ENCODE data around the gene RPS19.
"Not testable (repeated sequence)": the region's sequence is repeated elsewhere in the genome, so short reads cannot be mapped to it uniquely, and the experiment has no call there.

Gene RPS19

DNA sequence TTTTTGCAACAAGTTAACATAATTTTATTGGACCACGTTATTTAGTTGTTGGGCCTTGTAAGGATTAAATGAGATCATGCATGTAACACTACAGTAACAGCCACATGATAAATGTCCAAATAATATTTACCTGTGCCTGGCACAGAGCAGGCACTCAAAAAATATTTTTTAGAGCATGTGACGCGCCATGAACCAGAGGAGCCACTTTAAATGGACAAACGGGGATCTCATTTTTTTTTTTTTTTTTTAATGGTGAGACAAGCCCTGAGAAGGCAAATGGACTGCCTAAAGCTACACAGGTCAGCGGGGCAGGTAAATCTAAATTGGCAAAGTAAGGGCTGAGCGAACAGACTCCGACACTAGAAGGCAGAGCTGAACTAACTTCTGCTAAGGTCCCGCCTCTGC is 840 bp upstream of the RPS19 start:
- DNase-seq (ENCODE audit: low read depth in 4 of 4, low spot score in 1 of 4), result no peak

DNA sequence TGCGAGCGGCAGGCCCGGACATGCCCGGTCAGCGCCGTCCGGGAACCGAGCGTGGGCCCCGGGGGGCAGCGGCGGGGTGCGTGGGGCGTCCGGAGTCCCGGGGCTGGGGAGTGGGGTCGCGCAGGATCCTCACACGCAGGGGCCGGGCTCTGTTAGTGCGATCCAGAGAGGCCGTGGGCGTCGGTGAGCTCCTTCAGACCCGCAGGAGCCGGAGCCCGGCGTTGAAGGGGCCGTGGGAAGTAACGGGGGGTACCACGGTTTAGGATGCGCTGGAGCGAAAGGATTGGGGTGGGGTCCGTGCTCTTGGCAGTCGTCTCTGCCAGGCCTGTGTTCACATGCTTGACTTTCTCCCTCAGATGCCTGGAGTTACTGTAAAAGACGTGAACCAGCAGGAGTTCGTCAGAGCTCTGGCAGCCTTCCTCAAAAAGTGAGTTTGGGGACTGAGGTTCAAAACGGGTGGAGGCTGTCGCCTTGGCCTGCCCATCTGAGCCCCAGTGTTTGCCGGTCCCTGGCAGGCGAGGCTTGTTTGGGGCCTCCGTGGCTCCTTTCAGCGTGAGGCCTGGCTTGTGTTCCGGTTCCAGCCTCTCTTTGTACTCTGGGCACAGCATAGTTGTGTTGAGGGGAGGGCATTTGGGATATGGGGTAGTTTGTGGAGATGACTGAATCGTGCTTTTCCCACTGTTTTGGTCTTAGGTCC is 512 bp downstream of the RPS19 start:
- DNase-seq (ENCODE audit: low read depth in 4 of 4, low spot score in 1 of 4), result no peak

DNA sequence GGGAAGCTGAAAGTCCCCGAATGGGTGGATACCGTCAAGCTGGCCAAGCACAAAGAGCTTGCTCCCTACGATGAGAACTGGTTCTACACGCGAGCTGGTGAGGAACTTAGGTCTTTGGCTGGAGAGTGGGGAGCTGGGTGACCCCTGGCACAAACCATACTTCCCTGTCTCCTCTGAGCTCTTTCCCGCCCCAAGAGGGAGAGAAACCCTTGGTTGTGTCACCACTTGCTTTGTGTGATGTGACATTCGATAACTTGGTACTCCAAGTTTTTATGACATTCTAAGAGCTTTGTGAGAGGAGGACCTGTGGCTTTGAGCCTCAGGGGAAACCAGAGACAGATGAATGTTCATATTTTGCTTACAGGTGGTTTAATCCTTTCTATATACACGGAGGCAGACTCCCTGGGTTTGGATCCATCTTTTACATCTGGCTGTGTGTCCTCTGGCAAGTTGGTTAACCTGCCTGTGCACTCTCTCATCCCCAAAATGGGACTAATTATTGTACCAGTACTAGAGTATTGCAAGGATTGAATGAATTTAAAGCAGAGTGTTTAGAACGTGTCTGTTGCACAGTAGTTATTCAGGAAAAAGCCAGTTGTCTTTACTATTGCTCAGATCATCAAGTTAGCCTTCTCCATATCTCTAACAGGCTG is 1.2 kb downstream of the RPS19 start:
- DNase-seq (ENCODE audit: low read depth in 4 of 4, low spot score in 1 of 4), result no peak

DNA sequence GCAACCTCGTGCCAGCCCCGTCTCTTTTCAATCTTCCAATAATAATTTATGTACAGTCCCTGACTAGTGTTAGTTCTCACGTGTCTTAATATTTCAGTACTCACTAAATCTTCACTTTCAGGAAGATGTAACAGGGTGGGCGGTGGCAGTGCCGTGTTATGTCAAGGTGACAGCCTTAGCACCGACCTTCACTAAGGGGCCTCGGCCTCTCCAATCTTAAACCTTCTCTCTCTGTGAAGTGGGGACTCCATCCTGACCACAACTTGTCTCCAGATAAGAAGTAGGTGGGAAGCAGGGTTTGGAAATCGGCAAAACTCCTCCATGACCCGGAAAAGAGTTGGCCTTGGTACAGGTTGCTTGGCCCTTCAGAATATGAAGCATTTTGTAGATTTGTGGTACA is 1.8 kb downstream of the RPS19 start:
- no peak for DNase-seq (ENCODE audit: low read depth in 4 of 4, low spot score in 1 of 4)

DNA sequence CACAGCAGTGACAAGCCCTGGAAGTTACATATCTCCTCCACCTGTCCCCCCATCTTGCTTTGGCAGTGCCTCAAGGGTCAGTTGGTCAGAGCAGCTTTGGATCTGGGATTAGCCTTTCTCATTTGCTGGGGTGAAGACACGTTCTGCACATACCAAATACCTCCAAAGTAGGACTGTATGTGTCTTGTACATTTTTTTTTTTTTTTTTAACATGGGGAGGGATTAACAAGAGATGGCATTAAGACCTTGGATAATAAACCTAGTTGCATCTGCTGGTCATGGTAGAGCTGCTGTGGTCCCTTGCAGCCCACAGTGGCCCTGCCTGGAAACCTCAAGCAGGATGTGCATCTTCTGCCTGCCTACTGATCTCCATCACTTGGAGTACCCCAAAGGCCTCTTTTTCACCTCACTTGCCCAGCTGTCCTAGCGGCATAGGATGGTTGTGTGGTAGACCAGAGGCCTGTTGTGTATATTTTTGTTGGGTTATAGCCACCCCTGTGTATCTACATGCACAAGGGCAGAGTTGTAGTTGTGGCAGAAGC is 2.5 kb downstream of the RPS19 start:
- DNase-seq (ENCODE audit: low read depth in 4 of 4, low spot score in 1 of 4), result no peak

DNA sequence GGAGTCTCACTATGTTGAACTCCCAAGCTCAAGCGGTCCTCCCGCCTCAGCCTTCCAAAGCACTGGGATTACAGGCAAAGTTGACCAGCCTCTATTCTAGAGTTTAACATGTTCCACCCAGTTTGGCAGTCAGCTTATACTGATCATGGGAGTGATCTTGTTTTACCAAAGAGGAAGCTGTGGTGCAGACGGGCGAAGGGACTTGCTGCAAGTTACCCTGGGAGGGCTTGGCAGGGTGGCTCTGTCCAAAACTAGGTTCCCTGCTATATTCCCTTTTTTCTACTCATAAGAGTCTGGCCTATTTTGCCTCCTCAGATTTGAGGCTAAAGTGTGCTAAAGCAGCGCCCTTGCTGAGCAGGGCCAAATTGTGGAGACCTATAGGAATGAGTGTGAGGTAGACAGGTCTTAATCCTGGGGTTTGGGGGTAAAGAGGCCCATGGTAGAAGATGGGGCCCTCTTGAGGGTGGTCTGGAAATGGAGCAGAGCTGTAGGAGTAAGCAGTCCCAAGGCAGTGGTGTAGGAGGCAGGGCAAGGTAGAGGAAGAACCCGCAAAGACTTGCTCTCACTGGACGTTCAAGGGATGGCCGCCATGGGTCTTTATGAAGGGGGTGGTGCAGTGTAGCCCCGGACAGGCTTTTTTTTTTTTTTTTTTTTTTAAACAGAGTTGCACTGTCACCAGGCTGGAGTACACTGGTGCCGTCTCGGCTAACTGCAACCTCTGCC is 3.3 kb downstream of the RPS19 start:
- no peak for DNase-seq (ENCODE audit: low read depth in 4 of 4, low spot score in 1 of 4)

DNA sequence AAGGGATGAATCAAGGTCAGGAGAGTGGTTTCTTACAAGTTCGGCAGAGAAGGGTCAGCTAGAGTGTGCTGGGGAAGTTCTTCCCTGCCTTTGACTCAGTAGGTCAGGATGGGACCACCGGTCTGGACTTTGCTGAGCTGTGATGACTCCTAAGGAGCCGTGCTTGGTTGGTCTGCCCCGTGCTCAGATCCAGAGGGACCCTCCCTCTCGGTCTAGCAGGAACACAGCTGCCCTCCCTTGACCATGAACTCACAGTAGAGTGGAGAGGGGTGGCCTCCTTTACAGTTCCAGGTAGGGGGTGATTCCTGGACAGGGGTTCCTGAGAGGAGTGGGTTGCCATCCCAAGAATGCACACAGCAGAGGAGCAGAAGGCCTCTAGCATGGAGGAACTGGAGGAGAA is 4.3 kb downstream of the RPS19 start:
- no peak for DNase-seq (ENCODE audit: low read depth in 4 of 4, low spot score in 1 of 4)

DNA sequence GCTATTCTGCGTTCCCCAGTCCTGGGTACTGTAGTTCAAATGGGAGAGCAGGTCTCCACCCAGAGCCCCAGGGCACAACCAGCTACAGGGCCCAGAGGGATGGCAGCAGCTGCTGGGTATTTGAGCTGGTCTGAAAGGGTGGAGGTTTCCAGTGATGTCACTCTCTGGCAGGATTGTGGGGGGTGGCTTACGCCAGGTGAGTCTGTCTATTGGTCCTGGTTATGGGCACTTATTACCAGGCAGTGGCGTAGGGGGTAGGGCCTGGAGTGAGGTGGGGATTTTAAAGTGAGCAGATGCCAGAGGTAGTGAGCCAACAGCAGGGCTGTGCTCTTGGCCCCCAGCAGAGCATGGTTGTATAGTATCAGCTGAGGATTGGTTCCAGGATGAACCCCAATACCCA is 6.2 kb downstream of the RPS19 start:
- DNase-seq (ENCODE audit: low read depth in 4 of 4, low spot score in 1 of 4), result no peak

DNA sequence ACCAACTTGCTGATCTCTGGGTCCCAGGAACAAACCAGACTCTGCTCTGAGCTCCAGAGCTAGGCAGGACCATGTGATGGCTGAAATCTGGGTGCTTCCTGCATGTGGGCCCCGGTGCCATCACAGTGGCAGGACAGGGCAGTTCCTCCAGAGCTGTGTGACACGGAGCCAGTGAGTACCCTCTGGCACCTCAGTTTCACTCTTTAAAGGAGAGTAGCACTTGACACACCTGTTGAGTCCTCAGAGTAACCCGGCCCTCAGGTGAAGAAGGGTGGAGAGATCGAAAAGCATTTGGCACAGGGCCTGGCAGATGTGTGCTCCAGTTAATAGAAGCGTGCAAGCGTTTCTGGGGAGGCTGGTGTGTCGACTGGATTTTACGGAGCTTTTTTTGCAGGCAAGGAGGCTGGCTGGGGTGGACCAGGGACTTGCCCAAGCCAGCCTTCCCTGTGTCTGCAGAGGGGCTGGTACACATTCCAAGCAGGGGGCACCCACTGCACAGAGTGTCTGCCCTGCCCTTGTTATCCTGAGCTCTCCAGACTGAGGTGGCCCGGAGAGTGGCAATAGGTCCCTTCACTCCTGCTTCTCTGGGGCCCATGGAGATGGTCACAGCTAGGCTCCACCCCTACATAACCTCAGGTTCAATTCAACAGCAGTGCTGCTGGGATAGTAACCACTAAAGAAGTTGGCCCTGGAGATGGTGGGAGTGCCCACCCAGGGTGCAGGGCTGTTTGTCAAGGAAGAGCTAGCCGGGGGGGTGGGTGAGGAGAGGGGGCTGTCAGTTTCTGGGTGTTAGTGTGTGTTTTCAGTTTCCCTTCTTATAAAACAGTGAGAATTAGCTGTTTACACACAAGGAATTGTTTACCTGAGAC is 8.3 kb downstream of the RPS19 start:
- DNase-seq (ENCODE audit: low read depth in 4 of 4, low spot score in 1 of 4), result no peak

DNA sequence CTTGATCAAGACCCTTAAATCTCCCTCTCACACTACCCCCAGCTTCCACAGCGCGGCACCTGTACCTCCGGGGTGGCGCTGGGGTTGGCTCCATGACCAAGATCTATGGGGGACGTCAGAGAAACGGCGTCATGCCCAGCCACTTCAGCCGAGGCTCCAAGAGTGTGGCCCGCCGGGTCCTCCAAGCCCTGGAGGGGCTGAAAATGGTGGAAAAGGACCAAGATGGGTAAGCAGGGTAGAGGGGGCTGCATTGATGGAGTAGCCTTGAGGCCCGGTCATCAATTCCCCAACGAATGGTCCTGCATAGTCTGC is 8.9 kb downstream of the RPS19 start:
- no peak for DNase-seq (ENCODE audit: low read depth in 4 of 4, low spot score in 1 of 4)

DNA sequence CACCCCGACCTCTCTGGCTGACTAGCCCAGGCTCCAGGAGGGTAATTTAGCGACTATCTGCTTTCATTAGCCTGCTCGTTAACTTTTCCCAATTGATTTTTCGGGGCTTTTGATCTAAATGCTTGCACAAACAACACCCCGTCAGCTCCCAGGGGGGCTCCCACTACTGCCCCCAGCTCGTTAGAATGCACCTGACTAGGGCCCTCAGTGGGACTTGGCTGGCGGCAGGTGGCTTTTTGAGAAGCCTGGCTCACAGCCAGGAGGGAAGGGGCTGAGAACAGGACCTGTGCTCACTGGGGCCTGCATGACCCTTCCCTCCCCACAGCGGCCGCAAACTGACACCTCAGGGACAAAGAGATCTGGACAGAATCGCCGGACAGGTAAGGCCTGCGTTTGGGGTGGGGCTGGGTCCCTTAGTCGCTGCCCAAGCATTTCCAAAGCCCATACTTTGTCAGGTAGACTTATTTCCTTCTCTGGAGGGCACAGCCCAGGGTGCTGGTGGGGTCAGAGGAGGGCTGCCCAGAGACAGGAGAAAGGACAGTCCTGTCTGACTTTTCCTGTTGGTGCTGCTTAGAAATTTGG is 9.4 kb downstream of the RPS19 start:
- no peak for DNase-seq (ENCODE audit: low read depth in 4 of 4, low spot score in 1 of 4)

DNA sequence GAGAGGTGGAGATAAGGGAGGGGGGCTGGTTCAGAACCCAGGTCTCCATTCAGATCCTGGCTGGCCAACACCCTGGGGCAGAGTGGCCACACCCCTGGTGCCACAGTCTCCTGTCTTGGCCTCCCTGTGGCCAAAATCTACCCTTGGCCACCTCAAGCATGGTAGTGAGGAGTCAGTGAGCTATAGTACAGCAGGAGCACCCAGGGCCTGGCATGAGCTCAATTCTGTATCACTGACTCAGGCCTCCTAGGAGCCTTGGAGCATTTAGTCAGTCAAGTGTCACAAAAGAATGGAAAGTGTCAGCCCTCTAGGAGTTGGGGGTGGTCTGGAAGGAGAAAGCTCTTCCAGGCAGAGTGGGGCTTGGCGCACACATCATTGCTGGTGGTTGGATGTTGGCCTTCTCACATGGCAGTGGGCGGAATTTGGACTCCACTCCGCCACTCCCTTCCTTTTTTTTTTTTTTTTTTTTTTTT is 10.4 kb downstream of the RPS19 start:
- DNase-seq (ENCODE audit: low read depth in 4 of 4, low spot score in 1 of 4), result no peak

DNA sequence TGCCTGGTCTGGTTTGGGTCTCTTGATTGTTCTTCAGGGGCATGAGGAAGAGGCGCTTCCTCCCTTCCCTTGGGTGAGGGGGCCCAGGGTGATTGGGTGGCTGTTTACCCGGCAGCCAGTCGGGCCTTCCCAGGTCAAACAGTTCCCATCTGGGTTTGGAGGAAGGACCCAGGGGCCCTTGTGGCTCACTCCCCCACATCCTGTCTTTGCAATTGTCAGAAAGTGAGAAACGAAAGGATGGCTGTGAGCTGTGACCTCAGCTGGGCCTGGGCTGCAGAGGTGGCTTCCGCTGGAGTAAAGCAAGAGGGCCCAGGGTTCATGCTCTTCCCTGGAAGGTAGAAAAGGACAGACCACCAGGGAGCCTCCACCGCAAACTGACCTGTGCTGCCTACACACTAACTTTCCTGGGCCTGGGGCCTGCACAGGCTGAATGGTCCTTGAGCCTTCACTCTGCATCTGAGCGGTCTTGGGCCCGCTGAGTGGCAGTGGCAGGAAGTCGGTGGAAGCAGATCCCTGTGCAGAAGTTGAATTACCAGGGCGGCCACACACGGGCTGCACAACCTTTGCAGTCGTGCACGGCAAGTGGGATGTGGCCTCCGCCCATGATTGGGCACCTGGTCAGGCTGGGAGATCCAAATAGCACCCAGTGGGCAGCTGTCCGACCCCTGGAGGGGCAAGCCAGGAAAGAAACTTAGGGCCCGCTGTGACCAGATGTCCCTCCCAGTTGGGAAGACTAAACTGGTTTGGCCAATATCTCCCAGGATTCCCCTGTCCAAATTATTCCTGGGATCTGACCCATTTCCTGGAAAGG is 11.7 kb downstream of the RPS19 start:
- peak in 1 of 4 experiments; percentile 54 for DNase-seq (ENCODE audit: low read depth in 4 of 4, low spot score in 1 of 4)

DNA sequence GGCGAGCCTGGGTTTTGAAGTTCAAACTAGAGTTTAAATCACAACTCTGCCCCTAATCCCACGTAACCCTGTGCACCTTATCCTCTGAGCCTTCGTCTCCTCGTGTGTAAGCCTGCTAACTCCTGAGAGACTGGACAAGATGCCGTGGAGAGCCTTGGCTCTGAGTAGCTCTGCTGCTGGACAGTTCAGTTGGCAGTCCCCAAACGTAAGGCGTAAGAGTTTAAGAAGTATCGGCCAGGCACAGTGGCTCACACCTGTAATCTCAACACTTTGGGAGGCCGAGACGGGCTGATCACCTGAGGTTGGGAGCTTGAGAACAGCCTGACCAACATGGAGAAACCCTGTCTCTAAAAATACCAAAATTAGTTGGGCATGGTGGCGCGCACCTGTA is 12.3 kb downstream of the RPS19 start:
- no peak for DNase-seq (ENCODE audit: low read depth in 4 of 4, low spot score in 1 of 4)

DNA sequence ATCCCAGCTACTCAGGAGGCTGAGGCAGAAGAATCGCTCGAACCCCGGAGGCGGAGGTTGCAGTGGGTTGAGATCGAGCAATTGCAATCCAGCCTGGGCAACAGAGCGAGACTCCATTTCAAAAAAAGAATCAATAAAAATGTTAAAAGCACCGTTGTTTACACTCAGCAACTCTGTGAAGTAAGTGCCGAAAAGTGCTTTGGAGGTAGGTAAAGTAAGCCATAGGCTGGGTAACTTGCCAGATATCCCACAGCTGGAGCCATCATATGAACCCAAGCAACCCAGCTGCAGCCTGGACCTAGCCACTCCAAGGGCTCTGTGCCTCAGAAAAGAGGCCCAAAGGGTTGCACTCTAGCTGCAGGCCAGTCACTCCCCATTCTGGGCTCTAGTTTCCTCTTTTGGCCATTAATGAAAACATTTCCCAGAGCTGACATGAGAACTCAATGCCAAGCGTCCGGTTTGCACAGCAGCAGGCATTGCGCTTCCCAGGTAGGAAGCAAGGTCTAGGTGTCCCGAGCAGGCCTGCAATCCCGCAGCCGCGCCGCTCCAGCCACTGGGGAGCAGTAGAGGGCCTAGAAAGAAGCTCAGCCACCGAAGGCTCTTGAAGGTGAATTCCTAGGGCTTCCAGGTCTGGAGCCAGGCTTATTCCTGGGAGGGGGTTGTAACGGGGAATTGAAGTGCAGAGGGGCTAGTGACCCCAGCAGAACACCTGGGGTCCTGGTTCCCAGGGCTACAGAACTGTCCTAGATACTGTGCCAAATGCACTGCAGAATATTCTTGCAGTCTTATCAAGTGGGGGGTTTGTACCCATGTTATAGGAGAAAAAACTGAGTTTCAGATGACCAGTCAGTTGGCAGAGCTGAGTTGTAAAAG is 13.0 kb downstream of the RPS19 start:
- peak in 3 of 4 experiments; percentile 50 to 64 (median 59) for DNase-seq (ENCODE audit: low read depth in 4 of 4, low spot score in 1 of 4)

DNA sequence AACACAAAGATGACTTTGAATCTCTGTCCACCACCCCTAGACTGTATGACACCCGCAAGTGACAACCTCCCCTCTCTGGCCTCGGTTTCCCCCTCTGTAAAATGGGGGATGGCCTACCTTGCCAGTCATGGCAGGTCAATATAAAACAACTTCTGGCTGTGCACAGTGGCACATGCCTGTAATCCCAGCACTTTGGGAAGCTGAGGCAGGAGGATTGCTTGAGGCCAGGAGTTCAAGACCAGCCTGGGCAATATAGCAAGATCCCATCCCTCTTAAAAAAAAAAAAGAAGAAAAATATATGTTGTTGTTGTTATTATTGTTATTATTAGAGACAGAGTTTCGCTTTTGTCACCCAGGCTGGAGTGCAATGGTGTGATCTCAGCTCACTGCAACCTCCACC is 15.9 kb downstream of the RPS19 start:
- DNase-seq (ENCODE audit: low read depth in 4 of 4, low spot score in 1 of 4), result not testable (repeated sequence)

DNA sequence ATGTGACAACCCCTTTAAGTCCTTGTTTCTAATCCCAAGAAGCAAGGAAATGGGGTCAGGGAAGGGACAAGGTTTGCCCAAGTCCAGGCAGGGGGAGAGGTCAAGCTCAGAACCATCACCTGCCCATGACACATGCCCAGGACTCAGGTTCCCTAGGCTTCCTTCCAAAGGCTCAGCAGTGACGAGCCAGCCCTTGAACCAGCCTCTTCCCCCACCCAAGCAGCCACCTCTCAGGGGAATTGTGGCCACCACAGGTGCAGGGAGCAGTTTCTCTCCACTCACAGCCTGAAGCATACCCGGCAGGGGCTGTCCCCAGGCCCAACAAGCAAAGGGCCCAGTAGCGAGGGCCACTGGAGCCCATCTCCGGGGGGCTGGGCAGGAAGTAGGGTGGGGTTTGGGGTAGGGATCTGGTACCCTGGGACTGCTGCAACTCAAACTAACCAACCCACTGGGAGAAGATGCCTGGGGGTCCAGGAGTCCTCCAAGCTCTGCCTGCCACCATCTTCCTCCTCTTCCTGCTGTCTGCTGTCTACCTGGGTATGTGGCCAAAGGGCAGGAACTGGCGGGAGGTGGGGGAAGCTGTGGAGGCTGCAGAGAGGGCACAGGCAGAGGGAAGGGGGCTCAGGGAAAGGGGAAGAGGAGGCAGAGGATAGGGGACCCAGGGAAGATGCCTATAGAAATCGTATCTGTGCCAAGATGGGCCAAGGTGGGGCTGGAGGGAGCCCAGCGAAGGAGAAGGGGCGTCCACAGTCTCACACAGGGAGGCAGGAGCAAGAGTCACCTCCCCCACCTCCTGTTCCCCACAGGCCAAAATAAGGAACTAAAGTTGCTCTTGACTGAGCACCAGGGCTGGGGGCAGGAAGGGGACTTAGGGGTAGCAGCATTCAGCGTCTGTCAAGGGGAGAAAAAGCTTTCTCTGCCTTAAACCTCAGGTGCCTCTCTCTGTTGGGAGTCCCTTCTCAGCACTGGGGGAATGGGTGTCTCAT is 17.1 kb downstream of the RPS19 start, which contains the start of gene CD79A:
Gene CD79A (plus strand): TSS at position 433 of the 986 bp plus-strand sequence. CDS start 26 bp downstream, at position 459.
- no peak for DNase-seq (ENCODE audit: low read depth in 4 of 4, low spot score in 1 of 4)

Measured in stimulated activated CD4-positive, alpha-beta T cell treated with anti-CD3 and anti-CD28 coated beads, Interleukin-1b, Interleukin-23, amount 100 ng/mL, for 24 hours (primary cell).